ENCODE data around the gene GPR176. TPM values are rescaled to one million over a fixed set of nuclear protein-coding genes. Genes with fewer than 3 reads are reported as not detected.
"Not testable (repeated sequence)": the region's sequence is repeated elsewhere in the genome, so short reads cannot be mapped to it uniquely, and the experiment has no call there.

GPR176 gene
- total and polyA plus RNA-seq, 7 donors = 0.23 to 7.9 (median 3.9) TPM

DNA sequence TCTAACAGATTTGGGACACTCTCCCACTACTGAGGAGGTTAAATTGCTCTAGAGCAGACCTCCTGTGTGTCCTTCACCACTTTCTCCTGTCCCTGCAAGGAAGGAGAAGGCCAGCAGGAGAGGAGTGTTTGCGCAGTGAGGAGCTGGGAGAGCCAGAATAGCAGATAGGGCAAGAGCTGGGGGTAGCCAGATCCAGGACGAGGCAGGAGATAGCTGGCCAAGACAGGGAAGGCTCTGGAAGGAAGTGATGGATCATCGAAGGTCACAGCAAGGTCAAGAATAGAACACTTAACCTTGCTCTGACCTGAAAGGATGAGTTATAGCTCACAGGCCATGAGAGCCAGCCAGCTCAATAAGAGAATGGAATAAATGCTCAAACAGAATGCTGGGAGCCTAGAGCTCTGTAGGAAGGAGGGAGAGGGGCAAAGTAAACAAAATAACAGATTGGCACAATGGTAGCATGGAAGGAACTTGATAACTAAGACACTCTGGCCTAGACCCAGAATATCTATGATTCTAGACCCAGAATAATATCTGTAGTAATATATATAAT, 99.9 kb downstream of the GPR176 start:
- Histone ChIP-seq H3K27me3 (no peaks in the 10 kb centered on the region), H3K9me3 (no peaks in the 10 kb centered on the region), H3K36me3 (no peaks in the 10 kb centered on the region), H3K27ac (no peak overlapping the region), H3K4me3 (no peak overlapping the region), H3K4me1 (no peaks in the 10 kb centered on the region)
- WGBS, 2 donors = 51 to 53% methylated on average over 3 of the region's 3 CpGs
- TF ChIP-seq EP300 (IDR thresholded peaks at IDR 0.05) (no peak), POLR2A (IDR thresholded peaks at IDR 0.05) (no peak), POLR2AphosphoS5 (IDR thresholded peaks at IDR 0.05) (no peak), CTCF (IDR thresholded peaks at IDR 0.05) (no peak)
- DNase-seq = no peak
- intact Hi-C loops (cut with DNase I) = no loop called here

DNA sequence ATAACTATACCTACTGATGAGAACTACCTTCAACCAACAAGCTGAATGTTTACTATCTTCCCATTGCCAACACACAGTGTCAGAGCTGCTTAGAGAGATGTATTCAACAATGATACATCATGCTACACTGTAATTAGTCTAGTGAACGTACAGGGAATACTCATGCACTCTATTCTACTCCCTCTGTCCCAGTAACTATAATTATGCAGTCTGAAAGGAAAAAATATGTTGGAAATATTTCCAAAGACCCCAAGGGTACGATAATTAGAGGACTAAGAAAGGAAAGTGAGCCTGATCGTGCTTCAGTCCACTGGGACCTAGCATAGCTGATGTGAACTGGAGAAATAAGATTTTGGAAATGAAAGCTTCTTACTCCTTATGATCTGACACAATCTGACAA, 100.5 kb downstream of the GPR176 start:
- no peaks in the 10 kb centered on the region for H3K27me3 ChIP-seq
- no peaks in the 10 kb centered on the region for H3K9me3 ChIP-seq
- DNase-seq = no peak
- 87 to 88% methylated on average over 3 of the region's 3 CpGs for WGBS, 2 donors
- no peaks in the 10 kb centered on the region for H3K36me3 ChIP-seq
- no peak overlapping the region for H3K4me3 ChIP-seq
- TF ChIP-seq EP300 (IDR thresholded peaks at IDR 0.05) (no peak), POLR2AphosphoS5 (IDR thresholded peaks at IDR 0.05) (no peak), CTCF (IDR thresholded peaks at IDR 0.05) (no peak), POLR2A (IDR thresholded peaks at IDR 0.05) (no peak)
- intact Hi-C loops (cut with DNase I) = no loop called here
- no peak overlapping the region for H3K27ac ChIP-seq
- no peaks in the 10 kb centered on the region for H3K4me1 ChIP-seq

DNA sequence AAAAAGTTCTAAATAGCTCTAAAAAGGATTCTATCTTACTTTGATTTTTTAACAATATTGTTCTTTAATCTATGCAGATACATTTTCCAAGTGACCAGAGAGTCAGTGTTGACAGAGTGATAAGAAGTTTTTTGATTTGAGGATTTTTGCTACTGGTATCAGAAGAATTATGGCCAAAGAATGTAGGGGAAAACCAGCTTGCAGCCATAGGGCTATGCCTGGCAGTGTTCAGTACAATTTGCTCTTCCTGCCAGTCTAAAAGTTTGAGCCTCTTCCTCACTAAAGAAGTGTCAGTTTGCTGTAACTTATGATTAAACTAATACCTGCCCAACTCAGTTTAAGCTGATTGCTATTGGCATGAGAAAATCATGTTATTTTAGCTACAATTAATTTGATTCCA, 102.2 kb downstream of the GPR176 start:
- no peaks in the 10 kb centered on the region for H3K9me3 ChIP-seq

GRCh38 chr15:39814489-39814888, 105.6 kb downstream of the GPR176 start:
- Histone ChIP-seq H3K9me3 (no peaks in the 10 kb centered on the region), H3K4me3 (no peak overlapping the region), H3K36me3 (no peaks in the 10 kb centered on the region), H3K27me3 (no peaks in the 10 kb centered on the region), H3K4me1 (no peaks in the 10 kb centered on the region), H3K27ac (no peak overlapping the region)
- intact Hi-C loops (cut with DNase I) = no loop called here
- no peak for TF ChIP-seq EP300 (IDR thresholded peaks at IDR 0.05)
- no peak for TF ChIP-seq POLR2A (IDR thresholded peaks at IDR 0.05)
- TF ChIP-seq CTCF (IDR thresholded peaks at IDR 0.05) = no peak
- TF ChIP-seq POLR2AphosphoS5 (IDR thresholded peaks at IDR 0.05) = no peak
- 78 to 94% methylated on average over 1 of the region's 1 CpG for WGBS, 2 donors
- no peak for DNase-seq

More for the DNA sequence above, 102.2 kb downstream of the GPR176 start:
- H3K4me1 ChIP-seq = no peaks in the 10 kb centered on the region
- intact Hi-C loops (cut with DNase I) = no loop called here
- H3K27ac ChIP-seq = no peak overlapping the region
- H3K4me3 ChIP-seq = no peak overlapping the region
- DNase-seq = no peak
- H3K27me3 ChIP-seq = no peaks in the 10 kb centered on the region
- no peaks in the 10 kb centered on the region for H3K36me3 ChIP-seq
- TF ChIP-seq POLR2AphosphoS5 (IDR thresholded peaks at IDR 0.05) (no peak), CTCF (IDR thresholded peaks at IDR 0.05) (no peak), POLR2A (IDR thresholded peaks at IDR 0.05) (no peak), EP300 (IDR thresholded peaks at IDR 0.05) (no peak)

DNA sequence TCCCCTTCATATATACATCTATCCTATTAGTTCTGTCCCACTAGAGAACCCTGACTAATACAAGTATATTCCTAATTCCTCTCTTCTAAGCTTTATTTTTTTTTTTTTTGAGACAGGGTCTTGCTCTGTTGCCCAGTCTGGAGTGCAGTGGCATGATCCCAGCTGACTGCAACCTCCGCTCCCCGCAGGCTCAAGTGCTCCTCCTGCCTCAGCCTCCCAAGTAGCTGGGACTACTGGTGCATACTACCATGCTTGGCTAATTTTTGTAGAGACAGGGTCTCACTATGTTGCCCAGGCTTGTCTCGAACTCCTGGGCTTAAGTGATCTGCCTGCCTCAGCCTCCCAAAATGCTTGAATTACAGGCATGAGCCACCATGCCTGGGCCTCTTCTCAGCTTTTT, 107.4 kb downstream of the GPR176 start:
- WGBS, 2 donors = 91 to 96% methylated on average over 3 of the region's 3 CpGs
- DNase-seq; H3K27ac ChIP-seq; H3K4me3 ChIP-seq; H3K36me3 ChIP-seq; H3K4me1 ChIP-seq; intact Hi-C loops (cut with DNase I); H3K27me3 ChIP-seq; H3K9me3 ChIP-seq: not testable (repeated sequence)

Measured in sigmoid colon (tissue), 7 donors.